Hepatocyte (in vitro differentiated cells): ENCODE results near the gene MRPS9.

Source experiments
- EZH2phosphoT487 ChIP-seq: fragments of 200-600 bp; sonication (generic); IDR thresholded peaks from one replicate; pipeline ENCODE4 v1.6.1; 2018; ENCODE audit warnings: antibody characterized with exemption, mild to moderate bottlenecking, low read depth, moderate library complexity; ENCODE audit not compliant: unreplicated experiment, severe bottlenecking
- TF ChIP-seq, protein P1 (sequence below): fragments of 200-600 bp; sonication (generic); IDR thresholded peaks from 2 replicates; pipeline ENCODE4 v1.5.1; 2016; ENCODE audit warnings: antibody characterized with exemption, mild to moderate bottlenecking; ENCODE audit not compliant: poor library complexity

DNA sequence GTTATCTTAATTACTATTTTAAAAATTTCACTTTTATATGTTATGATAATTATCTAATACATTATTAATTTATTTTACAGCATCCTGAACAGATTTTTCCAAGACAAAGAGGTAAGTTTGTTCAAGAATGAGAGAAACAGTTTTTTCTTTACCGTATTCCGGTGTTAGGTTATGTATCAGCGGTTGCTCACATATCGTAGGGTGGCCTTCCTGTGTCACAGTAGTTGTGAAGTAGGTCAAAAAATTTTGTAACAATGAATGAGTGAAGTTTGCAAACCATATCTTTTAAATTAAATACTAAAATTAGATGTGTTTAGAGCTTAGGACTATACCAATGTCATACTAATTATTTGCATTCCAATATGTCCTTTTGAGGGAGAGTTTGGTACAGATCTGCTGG, 33.5 kb downstream of the MRPS9 start:
- TF ChIP-seq, protein P1, sequence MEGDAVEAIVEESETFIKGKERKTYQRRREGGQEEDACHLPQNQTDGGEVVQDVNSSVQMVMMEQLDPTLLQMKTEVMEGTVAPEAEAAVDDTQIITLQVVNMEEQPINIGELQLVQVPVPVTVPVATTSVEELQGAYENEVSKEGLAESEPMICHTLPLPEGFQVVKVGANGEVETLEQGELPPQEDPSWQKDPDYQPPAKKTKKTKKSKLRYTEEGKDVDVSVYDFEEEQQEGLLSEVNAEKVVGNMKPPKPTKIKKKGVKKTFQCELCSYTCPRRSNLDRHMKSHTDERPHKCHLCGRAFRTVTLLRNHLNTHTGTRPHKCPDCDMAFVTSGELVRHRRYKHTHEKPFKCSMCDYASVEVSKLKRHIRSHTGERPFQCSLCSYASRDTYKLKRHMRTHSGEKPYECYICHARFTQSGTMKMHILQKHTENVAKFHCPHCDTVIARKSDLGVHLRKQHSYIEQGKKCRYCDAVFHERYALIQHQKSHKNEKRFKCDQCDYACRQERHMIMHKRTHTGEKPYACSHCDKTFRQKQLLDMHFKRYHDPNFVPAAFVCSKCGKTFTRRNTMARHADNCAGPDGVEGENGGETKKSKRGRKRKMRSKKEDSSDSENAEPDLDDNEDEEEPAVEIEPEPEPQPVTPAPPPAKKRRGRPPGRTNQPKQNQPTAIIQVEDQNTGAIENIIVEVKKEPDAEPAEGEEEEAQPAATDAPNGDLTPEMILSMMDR: no peak
- TF ChIP-seq EZH2phosphoT487: no peak
